GM19468 (cell line): ENCODE results near the gene LRRC18.

Source experiments
- ATAC-seq: cut with Tn5 transposase; IDR thresholded peaks from one replicate; pipeline ENCODE4 v1.9.1; 2021; ENCODE audit warnings: mild to moderate bottlenecking, moderate library complexity, moderate number of reproducible peaks; ENCODE audit not compliant: unreplicated experiment; ENCODE audit errors: extremely low read depth

The LRRC18 gene

GRCh38 chr10:48946891-48947500 lies 7.4 kb upstream of the LRRC18 start:
- ATAC-seq, result no peak

- ATAC-seq, result no peak
These were observed 6.7 kb upstream of the LRRC18 start for GRCh38 chr10:48946332-48946731.

- ATAC-seq, result no peak
These were observed 5.9 kb upstream of the LRRC18 start for GRCh38 chr10:48945441-48946130.

- no peak for ATAC-seq
These were observed 4.5 kb upstream of the LRRC18 start for GRCh38 chr10:48944171-48944570.

GRCh38 chr10:48943096-48943495 lies 3.5 kb upstream of the LRRC18 start:
- no peak for ATAC-seq

GRCh38 chr10:48941427-48942075 lies 1.9 kb upstream of the LRRC18 start:
- ATAC-seq, result no peak

GRCh38 chr10:48940958-48941357 lies 1.3 kb upstream of the LRRC18 start:
- no peak for ATAC-seq

- ATAC-seq, result no peak
These were observed 732 bp upstream of the LRRC18 start for GRCh38 chr10:48940372-48940771.

- ATAC-seq, result no peak
These were observed 577 bp downstream of the LRRC18 start for GRCh38 chr10:48938990-48939536.

GRCh38 chr10:48938281-48938680 lies 1.4 kb downstream of the LRRC18 start:
- ATAC-seq, result no peak

- no peak for ATAC-seq
These were observed 1.8 kb downstream of the LRRC18 start for GRCh38 chr10:48937796-48938195.

GRCh38 chr10:48935577-48935976 lies 4.1 kb downstream of the LRRC18 start:
- ATAC-seq, result no peak

GRCh38 chr10:48934672-48935501 lies 4.8 kb downstream of the LRRC18 start:
- no peak for ATAC-seq

- ATAC-seq, result no peak
These were observed 6.6 kb downstream of the LRRC18 start for GRCh38 chr10:48932831-48933664.

- ATAC-seq, result no peak
These were observed 8.5 kb downstream of the LRRC18 start for GRCh38 chr10:48931188-48931587.

- no peak for ATAC-seq
These were observed 10.1 kb downstream of the LRRC18 start for GRCh38 chr10:48929413-48929990.

GRCh38 chr10:48926764-48927540 lies 12.7 kb downstream of the LRRC18 start:
- no peak for ATAC-seq

GRCh38 chr10:48926255-48926654 lies 13.4 kb downstream of the LRRC18 start:
- ATAC-seq, result no peak
